ENCODE data around the gene MTA2.

MTA2 gene

GRCh38 chr11:62556108-62556874 lies 45.4 kb downstream of the MTA2 start:
- Histone ChIP-seq H3K56ac (ENCODE audit: low read length) (peak overlapping the region; percentile 65), H2BK15ac (replicated peaks; ENCODE audit: low read depth) (no peak overlapping the region), H4K5ac (ENCODE audit: low read length) (no peak overlapping the region), H4K8ac (ENCODE audit: low read depth, low read length) (no peak overlapping the region), H3K4me1 (ENCODE audit: control insufficient read depth, low read depth, low read length) (peaks cover 28% of the 10 kb centered on the region), H3K18ac (ENCODE audit: low read length) (peak overlapping the region; percentile 1), H3K27ac (ENCODE audit: low read depth, low read length) (peak overlapping the region; percentile 59), H3K79me2 (ENCODE audit: control insufficient read depth, insufficient read depth, low read length) (peaks cover 7% of the 10 kb centered on the region), H3K23ac (ENCODE audit: low read length) (peak overlapping the region; percentile 85), H3K36me3 (ENCODE audit: control insufficient read depth, insufficient read depth, low read length) (peaks cover 19% of the 10 kb centered on the region), H3K9ac (ENCODE audit: low read length) (peak overlapping the region; percentile 40), H3K4me2 (ENCODE audit: low read length) (no peak overlapping the region), H2BK120ac (ENCODE audit: low read depth, low read length) (no peak overlapping the region), H3K79me1 (ENCODE audit: low read length) (peaks cover 17% of the 10 kb centered on the region), H3K4me3 (ENCODE audit: low read length) (no peak overlapping the region), H2BK5ac (ENCODE audit: low read length) (no peak overlapping the region), H3K27me3 (ENCODE audit: insufficient read depth, low read length, poor library complexity) (no peaks in the 10 kb centered on the region), H2AK5ac (ENCODE audit: low read length) (no peak overlapping the region), H3K4ac (ENCODE audit: low read depth, low read length) (no peak overlapping the region)
- DNase-seq, result peak; percentile 96
- WGBS (ENCODE audit: extremely low coverage, insufficient coverage, low lambda C conversion rate), result no CpG with 5 or more reads among the region's 14 CpGs

- no peak overlapping the region for H2BK120ac ChIP-seq (ENCODE audit: low read depth, low read length)
- peaks cover 26% of the 10 kb centered on the region for H3K4me1 ChIP-seq (ENCODE audit: control insufficient read depth, low read depth, low read length)
- no CpG with 5 or more reads among the region's 4 CpGs for WGBS (ENCODE audit: extremely low coverage, insufficient coverage, low lambda C conversion rate)
- peak overlapping the region; percentile 19 for H3K56ac ChIP-seq (ENCODE audit: low read length)
- peak overlapping the region; percentile 1 for H3K18ac ChIP-seq (ENCODE audit: low read length)
- no peak overlapping the region for H4K8ac ChIP-seq (ENCODE audit: low read depth, low read length)
- peaks cover 17% of the 10 kb centered on the region for H3K79me1 ChIP-seq (ENCODE audit: low read length)
- H3K4me2 ChIP-seq (ENCODE audit: low read length), result no peak overlapping the region
- H3K23ac ChIP-seq (ENCODE audit: low read length), result no peak overlapping the region
- no peak overlapping the region for H2BK5ac ChIP-seq (ENCODE audit: low read length)
- H3K27ac ChIP-seq (ENCODE audit: low read depth, low read length), result peak overlapping the region; percentile 59
- H3K27me3 ChIP-seq (ENCODE audit: insufficient read depth, low read length, poor library complexity), result no peaks in the 10 kb centered on the region
- H2AK5ac ChIP-seq (ENCODE audit: low read length), result no peak overlapping the region
- peak; percentile 88 for DNase-seq
- H4K5ac ChIP-seq (ENCODE audit: low read length), result no peak overlapping the region
- H3K36me3 ChIP-seq (ENCODE audit: control insufficient read depth, insufficient read depth, low read length), result peaks cover 19% of the 10 kb centered on the region
- peaks cover 5% of the 10 kb centered on the region for H3K79me2 ChIP-seq (ENCODE audit: control insufficient read depth, insufficient read depth, low read length)
- no peak overlapping the region for H3K4ac ChIP-seq (ENCODE audit: low read depth, low read length)
- no peak overlapping the region for H3K4me3 ChIP-seq (ENCODE audit: low read length)
- H2BK15ac ChIP-seq (replicated peaks; ENCODE audit: low read depth), result no peak overlapping the region
- no peak overlapping the region for H3K9ac ChIP-seq (ENCODE audit: low read length)
These were observed 46.1 kb downstream of the MTA2 start for GRCh38 chr11:62555464-62556107.

- Histone ChIP-seq H2BK120ac (ENCODE audit: low read depth, low read length) (no peak overlapping the region), H2AK5ac (ENCODE audit: low read length) (no peak overlapping the region), H2BK15ac (replicated peaks; ENCODE audit: low read depth) (no peak overlapping the region), H3K23ac (ENCODE audit: low read length) (no peak overlapping the region), H4K8ac (ENCODE audit: low read depth, low read length) (no peak overlapping the region), H3K4me1 (ENCODE audit: control insufficient read depth, low read depth, low read length) (peaks cover 26% of the 10 kb centered on the region), H3K18ac (ENCODE audit: low read length) (no peak overlapping the region), H3K27ac (ENCODE audit: low read depth, low read length) (no peak overlapping the region), H3K56ac (ENCODE audit: low read length) (peak overlapping the region; percentile 2), H3K4me3 (ENCODE audit: low read length) (no peak overlapping the region), H3K36me3 (ENCODE audit: control insufficient read depth, insufficient read depth, low read length) (peaks cover 14% of the 10 kb centered on the region), H3K4me2 (ENCODE audit: low read length) (no peak overlapping the region), H3K4ac (ENCODE audit: low read depth, low read length) (no peak overlapping the region), H4K5ac (ENCODE audit: low read length) (no peak overlapping the region), H3K27me3 (ENCODE audit: insufficient read depth, low read length, poor library complexity) (no peaks in the 10 kb centered on the region), H3K9ac (ENCODE audit: low read length) (no peak overlapping the region), H3K79me2 (ENCODE audit: control insufficient read depth, insufficient read depth, low read length) (no peaks in the 10 kb centered on the region), H3K79me1 (ENCODE audit: low read length) (peaks cover 12% of the 10 kb centered on the region), H2BK5ac (ENCODE audit: low read length) (no peak overlapping the region)
- peak; percentile 77 for DNase-seq
- no CpG with 5 or more reads among the region's 7 CpGs for WGBS (ENCODE audit: extremely low coverage, insufficient coverage, low lambda C conversion rate)
These were observed 47.1 kb downstream of the MTA2 start for GRCh38 chr11:62554387-62555167.

- H3K79me2 ChIP-seq (ENCODE audit: control insufficient read depth, insufficient read depth, low read length), result no peaks in the 10 kb centered on the region
- H2BK5ac ChIP-seq (ENCODE audit: low read length), result no peak overlapping the region
- H3K27ac ChIP-seq (ENCODE audit: low read depth, low read length), result no peak overlapping the region
- peaks cover 24% of the 10 kb centered on the region for H3K4me1 ChIP-seq (ENCODE audit: control insufficient read depth, low read depth, low read length)
- no peak overlapping the region for H3K4me2 ChIP-seq (ENCODE audit: low read length)
- no peak for DNase-seq
- H3K4ac ChIP-seq (ENCODE audit: low read depth, low read length), result no peak overlapping the region
- H4K5ac ChIP-seq (ENCODE audit: low read length), result no peak overlapping the region
- H3K4me3 ChIP-seq (ENCODE audit: low read length), result no peak overlapping the region
- peak overlapping the region; percentile 50 for H3K9ac ChIP-seq (ENCODE audit: low read length)
- H3K36me3 ChIP-seq (ENCODE audit: control insufficient read depth, insufficient read depth, low read length), result peaks cover 10% of the 10 kb centered on the region
- H2BK15ac ChIP-seq (replicated peaks; ENCODE audit: low read depth), result no peak overlapping the region
- H4K8ac ChIP-seq (ENCODE audit: low read depth, low read length), result no peak overlapping the region
- H2AK5ac ChIP-seq (ENCODE audit: low read length), result no peak overlapping the region
- peak overlapping the region; percentile 49 for H3K56ac ChIP-seq (ENCODE audit: low read length)
- no CpG with 5 or more reads among the region's 8 CpGs for WGBS (ENCODE audit: extremely low coverage, insufficient coverage, low lambda C conversion rate)
- no peak overlapping the region for H2BK120ac ChIP-seq (ENCODE audit: low read depth, low read length)
- peaks cover 8% of the 10 kb centered on the region for H3K79me1 ChIP-seq (ENCODE audit: low read length)
- H3K23ac ChIP-seq (ENCODE audit: low read length), result no peak overlapping the region
- H3K27me3 ChIP-seq (ENCODE audit: insufficient read depth, low read length, poor library complexity), result no peaks in the 10 kb centered on the region
- no peak overlapping the region for H3K18ac ChIP-seq (ENCODE audit: low read length)
These were observed 47.8 kb downstream of the MTA2 start for GRCh38 chr11:62553839-62554361.

GRCh38 chr11:62553080-62553838 lies 48.4 kb downstream of the MTA2 start:
- no peak overlapping the region for H3K4ac ChIP-seq (ENCODE audit: low read depth, low read length)
- H3K23ac ChIP-seq (ENCODE audit: low read length), result no peak overlapping the region
- H3K56ac ChIP-seq (ENCODE audit: low read length), result peak overlapping the region; percentile 73
- WGBS (ENCODE audit: extremely low coverage, insufficient coverage, low lambda C conversion rate), result no CpG with 5 or more reads among the region's 15 CpGs
- H3K18ac ChIP-seq (ENCODE audit: low read length), result no peak overlapping the region
- no peaks in the 10 kb centered on the region for H3K79me2 ChIP-seq (ENCODE audit: control insufficient read depth, insufficient read depth, low read length)
- no peaks in the 10 kb centered on the region for H3K27me3 ChIP-seq (ENCODE audit: insufficient read depth, low read length, poor library complexity)
- H2BK120ac ChIP-seq (ENCODE audit: low read depth, low read length), result no peak overlapping the region
- peaks cover 24% of the 10 kb centered on the region for H3K4me1 ChIP-seq (ENCODE audit: control insufficient read depth, low read depth, low read length)
- H2AK5ac ChIP-seq (ENCODE audit: low read length), result no peak overlapping the region
- H2BK15ac ChIP-seq (replicated peaks; ENCODE audit: low read depth), result no peak overlapping the region
- peaks cover 6% of the 10 kb centered on the region for H3K79me1 ChIP-seq (ENCODE audit: low read length)
- peaks cover 7% of the 10 kb centered on the region for H3K36me3 ChIP-seq (ENCODE audit: control insufficient read depth, insufficient read depth, low read length)
- peak overlapping the region; percentile 21 for H2BK5ac ChIP-seq (ENCODE audit: low read length)
- H3K27ac ChIP-seq (ENCODE audit: low read depth, low read length), result peak overlapping the region; percentile 77
- peak overlapping the region; percentile 3 for H3K4me2 ChIP-seq (ENCODE audit: low read length)
- no peak overlapping the region for H4K8ac ChIP-seq (ENCODE audit: low read depth, low read length)
- no peak overlapping the region for H4K5ac ChIP-seq (ENCODE audit: low read length)
- H3K4me3 ChIP-seq (ENCODE audit: low read length), result no peak overlapping the region
- peak; percentile 97 for DNase-seq
- peak overlapping the region; percentile 50 for H3K9ac ChIP-seq (ENCODE audit: low read length)
